ENCODE results near the gene SMARCA5.

Gene SMARCA5

GRCh38 chr4:143513314-143514168 is at the start of gene SMARCA5:
Gene SMARCA5 (plus strand): TSS chr4:143513702. CDS start chr4:143513925, 223 bp downstream.
- ATAC-seq = peak; percentile 87
- peaks cover 27% of the 10 kb centered on the region for H3K4me1 Mint-ChIP-seq
- peak within 1 kb of the TSS; percentile 96 for H3K27ac Mint-ChIP-seq
- peak within 1 kb of the TSS; percentile 98 for H3K4me3 Mint-ChIP-seq
- H3K36me3 Mint-ChIP-seq = peaks cover 54% of the 10 kb centered on the region
- no peaks in the 10 kb centered on the region for H3K9me3 Mint-ChIP-seq
- peak; percentile 86 to 98 for DNase-seq (ENCODE audit: low spot score in 2 of 2)

- no peaks in the 10 kb centered on the region for H3K4me1 Mint-ChIP-seq
- no peak overlapping the region for H3K4me3 Mint-ChIP-seq
- no peak for DNase-seq (ENCODE audit: low spot score in 2 of 2)
- no peak for ATAC-seq
- H3K36me3 Mint-ChIP-seq = no peaks in the 10 kb centered on the region
- H3K9me3 Mint-ChIP-seq = no peaks in the 10 kb centered on the region
- H3K27ac Mint-ChIP-seq = no peak overlapping the region
Measured at GRCh38 chr4:143473334-143474126, 40.0 kb upstream of the SMARCA5 start.

- Mint-ChIP-seq H3K4me3 (no peak overlapping the region), H3K4me1 (no peaks in the 10 kb centered on the region), H3K36me3 (no peaks in the 10 kb centered on the region), H3K27ac (no peak overlapping the region), H3K9me3 (no peaks in the 10 kb centered on the region)
- no peak for ATAC-seq
- no peak for DNase-seq (ENCODE audit: low spot score in 2 of 2)
Measured at GRCh38 chr4:143477487-143477886, 36.0 kb upstream of the SMARCA5 start.

GRCh38 chr4:143481361-143481760 is 32.1 kb upstream of the SMARCA5 start:
- DNase-seq (ENCODE audit: low spot score in 2 of 2) (no peak), ATAC-seq (no peak)
- no peaks in the 10 kb centered on the region for H3K4me1 Mint-ChIP-seq
- H3K9me3 Mint-ChIP-seq = no peaks in the 10 kb centered on the region
- H3K36me3 Mint-ChIP-seq = no peaks in the 10 kb centered on the region
- no peak overlapping the region for H3K4me3 Mint-ChIP-seq
- no peak overlapping the region for H3K27ac Mint-ChIP-seq

- DNase-seq (ENCODE audit: low spot score in 2 of 2) = no peak
- Mint-ChIP-seq H3K4me3 (no peak overlapping the region), H3K4me1 (no peaks in the 10 kb centered on the region)
Measured at GRCh38 chr4:143482840-143483239, 30.7 kb upstream of the SMARCA5 start.

GRCh38 chr4:143486314-143486713 is 27.2 kb upstream of the SMARCA5 start:
- no peak for DNase-seq (ENCODE audit: low spot score in 2 of 2)
- Mint-ChIP-seq H3K27ac (no peak overlapping the region), H3K4me1 (no peaks in the 10 kb centered on the region), H3K4me3 (no peak overlapping the region), H3K36me3 (no peaks in the 10 kb centered on the region), H3K9me3 (no peaks in the 10 kb centered on the region)
- no peak for ATAC-seq

More at GRCh38 chr4:143482840-143483239, 30.7 kb upstream of the SMARCA5 start:
- Mint-ChIP-seq H3K36me3 (no peaks in the 10 kb centered on the region), H3K9me3 (no peaks in the 10 kb centered on the region), H3K27ac (no peak overlapping the region)
- ATAC-seq = no peak

GRCh38 chr4:143488687-143489086 is 24.8 kb upstream of the SMARCA5 start:
- Mint-ChIP-seq H3K27ac (no peak overlapping the region), H3K9me3 (no peaks in the 10 kb centered on the region), H3K36me3 (no peaks in the 10 kb centered on the region), H3K4me3 (no peak overlapping the region), H3K4me1 (no peaks in the 10 kb centered on the region)
- ATAC-seq (no peak), DNase-seq (ENCODE audit: low spot score in 2 of 2) (no peak)

GRCh38 chr4:143489106-143489505 is 24.4 kb upstream of the SMARCA5 start:
- ATAC-seq (no peak), DNase-seq (ENCODE audit: low spot score in 2 of 2) (no peak)
- no peaks in the 10 kb centered on the region for H3K9me3 Mint-ChIP-seq
- no peak overlapping the region for H3K27ac Mint-ChIP-seq
- no peaks in the 10 kb centered on the region for H3K4me1 Mint-ChIP-seq
- H3K4me3 Mint-ChIP-seq = no peak overlapping the region
- no peaks in the 10 kb centered on the region for H3K36me3 Mint-ChIP-seq

- Mint-ChIP-seq H3K36me3 (no peaks in the 10 kb centered on the region), H3K4me1 (no peaks in the 10 kb centered on the region), H3K9me3 (no peaks in the 10 kb centered on the region), H3K27ac (no peak overlapping the region), H3K4me3 (no peak overlapping the region)
- ATAC-seq (no peak), DNase-seq (ENCODE audit: low spot score in 2 of 2) (no peak)
Measured at GRCh38 chr4:143498021-143498420, 15.5 kb upstream of the SMARCA5 start.

- Mint-ChIP-seq H3K9me3 (no peaks in the 10 kb centered on the region), H3K4me1 (no peaks in the 10 kb centered on the region), H3K27ac (no peak overlapping the region), H3K4me3 (no peak overlapping the region), H3K36me3 (no peaks in the 10 kb centered on the region)
- DNase-seq (ENCODE audit: low spot score in 2 of 2) = no peak
- no peak for ATAC-seq
Measured at GRCh38 chr4:143502231-143502630, 11.3 kb upstream of the SMARCA5 start.

GRCh38 chr4:143506031-143506430 is 7.5 kb upstream of the SMARCA5 start:
- H3K4me3 Mint-ChIP-seq = no peak overlapping the region
- no peaks in the 10 kb centered on the region for H3K9me3 Mint-ChIP-seq
- ATAC-seq (no peak), DNase-seq (ENCODE audit: low spot score in 2 of 2) (no peak)
- H3K36me3 Mint-ChIP-seq = no peaks in the 10 kb centered on the region
- no peak overlapping the region for H3K27ac Mint-ChIP-seq
- no peaks in the 10 kb centered on the region for H3K4me1 Mint-ChIP-seq

- DNase-seq (ENCODE audit: low spot score in 2 of 2) (no peak), ATAC-seq (no peak)
- Mint-ChIP-seq H3K4me1 (peaks cover 22% of the 10 kb centered on the region), H3K9me3 (no peaks in the 10 kb centered on the region), H3K4me3 (no peak overlapping the region), H3K27ac (no peak overlapping the region), H3K36me3 (peaks cover 38% of the 10 kb centered on the region)
Measured at GRCh38 chr4:143511906-143512305, 1.6 kb upstream of the SMARCA5 start.

- DNase-seq (ENCODE audit: low spot score in 2 of 2) (no peak), ATAC-seq (peak; percentile 68)
- peak overlapping the region; percentile 98 for H3K4me3 Mint-ChIP-seq
- peaks cover 27% of the 10 kb centered on the region for H3K4me1 Mint-ChIP-seq
- no peaks in the 10 kb centered on the region for H3K9me3 Mint-ChIP-seq
- peak overlapping the region; percentile 96 for H3K27ac Mint-ChIP-seq
- peaks cover 48% of the 10 kb centered on the region for H3K36me3 Mint-ChIP-seq
Measured at GRCh38 chr4:143512978-143513313, 556 bp upstream of the SMARCA5 start.

- DNase-seq (ENCODE audit: low spot score in 2 of 2) (no peak), ATAC-seq (peak; percentile 46)
- H3K4me3 Mint-ChIP-seq = peak overlapping the region; percentile 98
- no peaks in the 10 kb centered on the region for H3K9me3 Mint-ChIP-seq
- peaks cover 33% of the 10 kb centered on the region for H3K4me1 Mint-ChIP-seq
- peak overlapping the region; percentile 96 for H3K27ac Mint-ChIP-seq
- peaks cover 60% of the 10 kb centered on the region for H3K36me3 Mint-ChIP-seq
Measured at GRCh38 chr4:143514169-143514495, 630 bp downstream of the SMARCA5 start.

- Mint-ChIP-seq H3K4me1 (peaks cover 36% of the 10 kb centered on the region), H3K36me3 (peaks cover 64% of the 10 kb centered on the region), H3K4me3 (peak overlapping the region; percentile 98), H3K27ac (peak overlapping the region; percentile 96), H3K9me3 (no peaks in the 10 kb centered on the region)
- DNase-seq (ENCODE audit: low spot score in 2 of 2) (peak; percentile 4 to 67), ATAC-seq (no peak)
Measured at GRCh38 chr4:143514497-143514896, 995 bp downstream of the SMARCA5 start.

GRCh38 chr4:143514901-143515300 is 1.4 kb downstream of the SMARCA5 start:
- peaks cover 68% of the 10 kb centered on the region for H3K36me3 Mint-ChIP-seq
- H3K4me3 Mint-ChIP-seq = peak overlapping the region; percentile 98
- peaks cover 40% of the 10 kb centered on the region for H3K4me1 Mint-ChIP-seq
- no peak for DNase-seq (ENCODE audit: low spot score in 2 of 2)
- no peaks in the 10 kb centered on the region for H3K9me3 Mint-ChIP-seq
- peak overlapping the region; percentile 96 for H3K27ac Mint-ChIP-seq
- no peak for ATAC-seq

Data from stimulated activated effector memory CD8-positive, alpha-beta T cell treated with anti-CD3 and anti-CD28 coated beads, Interleukin-12 subunit alpha, Interleukin-12 subunit beta, amount 100 ng/mL, for 72 hours (primary cell).